Gastroesophageal sphincter (tissue), 4 donors: ENCODE measurements around the gene SYNGR1. TPM values are rescaled to one million over a fixed set of nuclear protein-coding genes. Genes with fewer than 3 reads are reported as not detected.
A peak's percentile ranks its signal among the peaks of the same experiment; 100 is the strongest.
"Not testable (repeated sequence)": the region's sequence is repeated elsewhere in the genome, so short reads cannot be mapped to it uniquely, and the experiment has no call there.

ENCODE experiments used
- ATAC-seq: fragments of 150-250 bp; one replicate; pipeline ENCODE4 v1.9.1; 2016; ENCODE audit warnings: mild to moderate bottlenecking, moderate library complexity
- H3K27ac ChIP-seq, 4 donors: fragments of 200-600 bp; sonication (generic) in 3 of 4; 1 replicate in 3 of 4; 2 replicates in 1 of 4; pipeline ENCODE4 v1.5.1; 2016 to 2019
- H3K27me3 ChIP-seq: fragments of 200-600 bp; sonication (generic); one replicate; pipeline ENCODE4 v1.5.1; 2019
- H3K36me3 ChIP-seq, 2 donors: fragments of 200-600 bp; sonication (generic); one replicate each; pipeline ENCODE4 v1.5.1; 2019; ENCODE audit warnings: control low read depth in 1 of 2
- H3K4me1 ChIP-seq, 3 donors: fragments of 200-600 bp; sonication (generic); 1 replicate in 2 of 3; 2 replicates in 1 of 3; pipeline ENCODE4 v1.5.1; 2016 to 2019; ENCODE audit warnings: control low read depth in 2 of 3
- H3K4me3 ChIP-seq, 2 donors: fragments of 200-600 bp; sonication (generic); one replicate each; pipeline ENCODE4 v1.5.1; 2019; ENCODE audit warnings: mild to moderate bottlenecking in 1 of 2, moderate library complexity in 1 of 2
- H3K9me3 ChIP-seq, 3 donors: fragments of 200-600 bp; sonication (generic); one replicate each; pipeline ENCODE4 v1.5.1; 2017 to 2019; ENCODE audit warnings: control low read depth in 2 of 3
- CTCF ChIP-seq, 4 experiments: fragments of 200-600 bp in 2 of 4; fragments of 450-650 bp in 2 of 4; sonication (generic) in 1 of 4; IDR thresholded peaks; one replicate each; pipeline ENCODE4 v1.5.1; 2017 to 2019; ENCODE audit warnings: antibody characterized with exemption in 4 of 4, mild to moderate bottlenecking in 2 of 4, moderate library complexity in 2 of 4
- EP300 ChIP-seq: sonication (generic); formaldehyde crosslinking; IDR thresholded peaks from one replicate; pipeline ENCODE4 v1.6.1; 2017; ENCODE audit warnings: antibody characterized with exemption, mild to moderate bottlenecking
- POLR2A ChIP-seq, 2 donors: fragments of 450-650 bp; IDR thresholded peaks; one replicate each; pipeline ENCODE4 v1.6.1; 2017; ENCODE audit warnings: antibody characterized with exemption in 2 of 2, mild to moderate bottlenecking in 2 of 2, moderate library complexity in 1 of 2
- POLR2AphosphoS5 ChIP-seq: sonication (generic); formaldehyde crosslinking; IDR thresholded peaks from one replicate; pipeline ENCODE4 v1.6.1; 2017; ENCODE audit warnings: antibody characterized with exemption
- WGBS, 2 donors: methylation state at CpG; one replicate each; pipeline ENCODE4 v1.1.5; 2018; ENCODE audit warnings: low coverage in 1 of 2; 5-methylcytosine and 5-hydroxymethylcytosine counted together
- total RNA-seq, 4 donors: library from RNA; depleted of rRNA; stranded (reverse); fragments of >200 nt; gene quantifications; one replicate each; pipeline ENCODE4 v1.1.0, GENCODE V29; 2016

The SYNGR1 gene
- total RNA-seq, 4 donors from 2014 or later: 13.3 to 34.2 (median 20.1) TPM

GRCh38 chr22:39327995-39328754 lies 21.6 kb upstream of the SYNGR1 start:
- Histone ChIP-seq H3K9me3 (no peaks in the 10 kb centered on the region), H3K4me1 (no peaks in the 10 kb centered on the region), H3K36me3 (no peaks in the 10 kb centered on the region), H3K4me3 (no peak overlapping the region), H3K27ac (no peak overlapping the region), H3K27me3 (no peaks in the 10 kb centered on the region)
- TF ChIP-seq EP300 (no peak), POLR2AphosphoS5 (no peak), CTCF (IDR thresholded peaks at IDR 0.05) (no peak), POLR2A (IDR thresholded peaks at IDR 0.05) (no peak)
- no peak for ATAC-seq
- WGBS, 2 donors: no CpG with 5 or more reads among the region's 18 CpGs

GRCh38 chr22:39330553-39330952 lies 19.2 kb upstream of the SYNGR1 start:
- H3K27me3 ChIP-seq, H3K4me3 ChIP-seq, H3K9me3 ChIP-seq, ATAC-seq, H3K27ac ChIP-seq, H3K36me3 ChIP-seq, H3K4me1 ChIP-seq: not testable (repeated sequence)
- WGBS, 2 donors: 88% methylated on average over 1 of the region's 1 CpG; no CpG with 5 or more reads in 1 of the 2 donors

- no peaks in the 10 kb centered on the region for H3K9me3 ChIP-seq
- no peaks in the 10 kb centered on the region for H3K36me3 ChIP-seq
- no peak overlapping the region for H3K4me3 ChIP-seq
- no peaks in the 10 kb centered on the region for H3K4me1 ChIP-seq
- H3K27me3 ChIP-seq: no peaks in the 10 kb centered on the region
- no peak for TF ChIP-seq CTCF (IDR thresholded peaks at IDR 0.05)
- no peak for TF ChIP-seq POLR2A (IDR thresholded peaks at IDR 0.05)
- no peak for TF ChIP-seq EP300
- TF ChIP-seq POLR2AphosphoS5: no peak
- H3K27ac ChIP-seq: peak overlapping the region in 1 of 4 donors; percentile 18
- no peak for ATAC-seq
- WGBS, 2 donors: 52 to 76% methylated on average over 5 of the region's 5 CpGs
Measured at GRCh38 chr22:39332441-39333064, 17.2 kb upstream of the SYNGR1 start.

GRCh38 chr22:39336411-39336810 lies 13.4 kb upstream of the SYNGR1 start:
- no peaks in the 10 kb centered on the region for H3K9me3 ChIP-seq
- no peak overlapping the region for H3K4me3 ChIP-seq
- no peak for ATAC-seq
- H3K27ac ChIP-seq: no peak overlapping the region
- no peaks in the 10 kb centered on the region for H3K36me3 ChIP-seq
- H3K27me3 ChIP-seq: no peaks in the 10 kb centered on the region
- H3K4me1 ChIP-seq: no peaks in the 10 kb centered on the region
- no peak for TF ChIP-seq POLR2AphosphoS5
- TF ChIP-seq EP300: no peak
- TF ChIP-seq CTCF (IDR thresholded peaks at IDR 0.05): no peak
- no peak for TF ChIP-seq POLR2A (IDR thresholded peaks at IDR 0.05)
- WGBS, 2 donors: 86 to 92% methylated on average over 5 of the region's 5 CpGs

- H3K9me3 ChIP-seq, H3K27me3 ChIP-seq, H3K4me1 ChIP-seq, H3K27ac ChIP-seq, ATAC-seq, H3K4me3 ChIP-seq, H3K36me3 ChIP-seq: not testable (repeated sequence)
- WGBS, 2 donors: 43 to 57% methylated on average over 1 to 7 of the region's 7 CpGs
Measured at GRCh38 chr22:39339775-39340174, 10.0 kb upstream of the SYNGR1 start.

- ATAC-seq: no peak
- no peaks in the 10 kb centered on the region for H3K4me1 ChIP-seq
- H3K36me3 ChIP-seq: no peaks in the 10 kb centered on the region
- no peaks in the 10 kb centered on the region for H3K27me3 ChIP-seq
- no peak overlapping the region for H3K27ac ChIP-seq
- no peaks in the 10 kb centered on the region for H3K9me3 ChIP-seq
- H3K4me3 ChIP-seq: no peak overlapping the region
- TF ChIP-seq POLR2A (IDR thresholded peaks at IDR 0.05): no peak
- no peak for TF ChIP-seq CTCF (IDR thresholded peaks at IDR 0.05)
- TF ChIP-seq EP300: no peak
- TF ChIP-seq POLR2AphosphoS5: no peak
- 79 to 100% methylated on average over 1 to 3 of the region's 3 CpGs for WGBS, 2 donors
Measured at GRCh38 chr22:39341179-39341578, 8.6 kb upstream of the SYNGR1 start.
